Measurements from ENCODE around the gene DLG5. TPM values are rescaled to one million over a fixed set of nuclear protein-coding genes. Genes with fewer than 3 reads are reported as not detected.

The DLG5 gene
- total and polyA plus RNA-seq, 4 donors: 1.2 to 7.1 (median 4.6) TPM

DNA sequence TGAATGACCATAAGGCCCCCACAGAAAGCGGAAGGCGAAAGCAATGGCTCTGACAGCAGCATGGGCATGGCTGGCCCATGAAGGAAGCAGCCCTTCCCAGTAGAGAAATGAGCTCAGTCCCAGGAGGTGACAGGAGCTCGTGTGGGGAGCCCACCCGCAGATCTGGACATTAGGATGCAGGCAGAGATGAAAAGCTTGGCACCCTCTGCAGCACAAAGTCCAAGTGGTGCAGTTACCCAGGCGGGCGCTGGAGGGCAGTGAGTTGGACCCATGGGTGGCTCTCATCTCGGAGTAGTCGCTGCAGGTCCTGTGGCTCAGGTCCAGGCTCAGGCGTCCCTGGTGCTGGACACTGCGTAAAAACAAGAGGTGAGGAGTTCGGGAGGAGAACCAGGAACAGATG is 109.0 kb downstream of the DLG5 start (continued):
- TF ChIP-seq, protein P1, sequence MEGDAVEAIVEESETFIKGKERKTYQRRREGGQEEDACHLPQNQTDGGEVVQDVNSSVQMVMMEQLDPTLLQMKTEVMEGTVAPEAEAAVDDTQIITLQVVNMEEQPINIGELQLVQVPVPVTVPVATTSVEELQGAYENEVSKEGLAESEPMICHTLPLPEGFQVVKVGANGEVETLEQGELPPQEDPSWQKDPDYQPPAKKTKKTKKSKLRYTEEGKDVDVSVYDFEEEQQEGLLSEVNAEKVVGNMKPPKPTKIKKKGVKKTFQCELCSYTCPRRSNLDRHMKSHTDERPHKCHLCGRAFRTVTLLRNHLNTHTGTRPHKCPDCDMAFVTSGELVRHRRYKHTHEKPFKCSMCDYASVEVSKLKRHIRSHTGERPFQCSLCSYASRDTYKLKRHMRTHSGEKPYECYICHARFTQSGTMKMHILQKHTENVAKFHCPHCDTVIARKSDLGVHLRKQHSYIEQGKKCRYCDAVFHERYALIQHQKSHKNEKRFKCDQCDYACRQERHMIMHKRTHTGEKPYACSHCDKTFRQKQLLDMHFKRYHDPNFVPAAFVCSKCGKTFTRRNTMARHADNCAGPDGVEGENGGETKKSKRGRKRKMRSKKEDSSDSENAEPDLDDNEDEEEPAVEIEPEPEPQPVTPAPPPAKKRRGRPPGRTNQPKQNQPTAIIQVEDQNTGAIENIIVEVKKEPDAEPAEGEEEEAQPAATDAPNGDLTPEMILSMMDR (IDR thresholded peaks at IDR 0.05; ENCODE audit: low read depth, low read length, missing input control): no peak
- no peak for TF ChIP-seq RXRA (IDR thresholded peaks at IDR 0.05)
- no peak for TF ChIP-seq SP1 (IDR thresholded peaks at IDR 0.05)

GRCh38 chr10:77816311-77816710 is 110.2 kb downstream of the DLG5 start:
- H3K9me3 ChIP-seq (ENCODE audit: control insufficient read depth in 4 of 4, low read length in 3 of 4): no peaks in the 10 kb centered on the region
- no peaks in the 10 kb centered on the region for H3K4me1 ChIP-seq (ENCODE audit: control insufficient read depth in 4 of 4, insufficient read depth in 4 of 4, low read length in 3 of 4)
- WGBS: 96% methylated on average over 11 of the region's 11 CpGs
- peaks cover 7 to 41% (median 18%) of the 10 kb centered on the region in 4 donors for H3K36me3 ChIP-seq (ENCODE audit: control insufficient read depth in 4 of 4, insufficient read depth in 3 of 4, low read depth in 1 of 4, low read length in 3 of 4)
- H3K4me3 ChIP-seq (ENCODE audit: low read depth in 1 of 3, low read length in 3 of 3): no peak overlapping the region
- no peaks in the 10 kb centered on the region for H3K27me3 ChIP-seq (ENCODE audit: control insufficient read depth in 4 of 4, insufficient read depth in 4 of 4, low read length in 3 of 4)
- TF ChIP-seq, protein P2, sequence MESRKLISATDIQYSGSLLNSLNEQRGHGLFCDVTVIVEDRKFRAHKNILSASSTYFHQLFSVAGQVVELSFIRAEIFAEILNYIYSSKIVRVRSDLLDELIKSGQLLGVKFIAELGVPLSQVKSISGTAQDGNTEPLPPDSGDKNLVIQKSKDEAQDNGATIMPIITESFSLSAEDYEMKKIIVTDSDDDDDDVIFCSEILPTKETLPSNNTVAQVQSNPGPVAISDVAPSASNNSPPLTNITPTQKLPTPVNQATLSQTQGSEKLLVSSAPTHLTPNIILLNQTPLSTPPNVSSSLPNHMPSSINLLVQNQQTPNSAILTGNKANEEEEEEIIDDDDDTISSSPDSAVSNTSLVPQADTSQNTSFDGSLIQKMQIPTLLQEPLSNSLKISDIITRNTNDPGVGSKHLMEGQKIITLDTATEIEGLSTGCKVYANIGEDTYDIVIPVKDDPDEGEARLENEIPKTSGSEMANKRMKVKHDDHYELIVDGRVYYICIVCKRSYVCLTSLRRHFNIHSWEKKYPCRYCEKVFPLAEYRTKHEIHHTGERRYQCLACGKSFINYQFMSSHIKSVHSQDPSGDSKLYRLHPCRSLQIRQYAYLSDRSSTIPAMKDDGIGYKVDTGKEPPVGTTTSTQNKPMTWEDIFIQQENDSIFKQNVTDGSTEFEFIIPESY (IDR thresholded peaks at IDR 0.05): no peak
- H3K27ac ChIP-seq (ENCODE audit: low read depth in 1 of 2, low read length in 2 of 2): no peak overlapping the region
- H3K9ac ChIP-seq (ENCODE audit: low read depth in 1 of 2, low read length in 2 of 2): no peak overlapping the region
- no peak for DNase-seq (ENCODE audit: low spot score)

DNA sequence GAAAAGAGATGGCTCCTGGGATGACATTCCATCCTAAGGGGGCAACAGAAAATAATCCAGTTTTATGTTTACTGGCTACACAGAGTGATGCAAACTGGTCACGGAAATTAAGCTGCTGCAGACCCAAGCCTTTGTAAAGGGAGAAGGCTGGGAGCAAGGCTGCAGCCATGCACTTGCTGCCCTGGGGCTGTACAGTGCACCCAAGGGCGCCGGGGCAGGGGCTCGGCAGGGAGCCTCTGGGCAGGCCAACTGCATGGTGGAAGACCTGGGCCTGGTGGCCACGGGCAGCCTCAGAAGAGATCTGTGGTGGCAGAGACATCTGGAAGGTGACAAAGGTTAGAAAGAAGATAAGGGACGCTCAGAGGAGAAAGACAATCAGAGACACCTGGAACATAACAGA is 113.8 kb downstream of the DLG5 start:
- no peak overlapping the region for H3K27ac ChIP-seq (ENCODE audit: low read depth in 1 of 2, low read length in 2 of 2)
- WGBS: 93% methylated on average over 6 of the region's 6 CpGs
- H3K27me3 ChIP-seq (ENCODE audit: control insufficient read depth in 4 of 4, insufficient read depth in 4 of 4, low read length in 3 of 4): no peaks in the 10 kb centered on the region
- H3K4me3 ChIP-seq (ENCODE audit: low read depth in 1 of 3, low read length in 3 of 3): no peak overlapping the region
- H3K9ac ChIP-seq (ENCODE audit: low read depth in 1 of 2, low read length in 2 of 2): no peak overlapping the region
- DNase-seq (ENCODE audit: low spot score): no peak
- H3K4me1 ChIP-seq (ENCODE audit: control insufficient read depth in 4 of 4, insufficient read depth in 4 of 4, low read length in 3 of 4): no peaks in the 10 kb centered on the region
- no peaks in the 10 kb centered on the region for H3K9me3 ChIP-seq (ENCODE audit: control insufficient read depth in 4 of 4, low read length in 3 of 4)
- TF ChIP-seq FOXA1 (IDR thresholded peaks at IDR 0.05): no peak
- no peak for TF ChIP-seq EGR1 (IDR thresholded peaks at IDR 0.05; ENCODE audit: low read depth in 2 of 2)
- TF ChIP-seq GABPA (IDR thresholded peaks at IDR 0.05 in 1 of 2, conservative IDR thresholded peaks at IDR 0.05 in 1 of 2): no peak
- no peak for TF ChIP-seq YY1 (IDR thresholded peaks at IDR 0.05)
- no peak for TF ChIP-seq MAX (IDR thresholded peaks at IDR 0.05)
- TF ChIP-seq, protein P3, sequence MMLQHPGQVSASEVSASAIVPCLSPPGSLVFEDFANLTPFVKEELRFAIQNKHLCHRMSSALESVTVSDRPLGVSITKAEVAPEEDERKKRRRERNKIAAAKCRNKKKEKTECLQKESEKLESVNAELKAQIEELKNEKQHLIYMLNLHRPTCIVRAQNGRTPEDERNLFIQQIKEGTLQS (IDR thresholded peaks at IDR 0.05): no peak
- TF ChIP-seq RXRA (IDR thresholded peaks at IDR 0.05): no peak
- TF ChIP-seq RAD21 (IDR thresholded peaks at IDR 0.05): no peak
- no peak for TF ChIP-seq JUND (IDR thresholded peaks at IDR 0.05)
- no peak for TF ChIP-seq HNF4G (IDR thresholded peaks at IDR 0.05)
- TF ChIP-seq NR2F2 (IDR thresholded peaks at IDR 0.05): no peak
- TF ChIP-seq FOXA2 (IDR thresholded peaks at IDR 0.05): no peak
- TF ChIP-seq, protein P1 (IDR thresholded peaks at IDR 0.05; ENCODE audit: low read depth, low read length, missing input control): no peak
- TF ChIP-seq, protein P2 (IDR thresholded peaks at IDR 0.05): no peak
- TF ChIP-seq SP1 (IDR thresholded peaks at IDR 0.05): no peak
- no peak for TF ChIP-seq TAF1 (conservative IDR thresholded peaks at IDR 0.05)
- TF ChIP-seq, protein P4, sequence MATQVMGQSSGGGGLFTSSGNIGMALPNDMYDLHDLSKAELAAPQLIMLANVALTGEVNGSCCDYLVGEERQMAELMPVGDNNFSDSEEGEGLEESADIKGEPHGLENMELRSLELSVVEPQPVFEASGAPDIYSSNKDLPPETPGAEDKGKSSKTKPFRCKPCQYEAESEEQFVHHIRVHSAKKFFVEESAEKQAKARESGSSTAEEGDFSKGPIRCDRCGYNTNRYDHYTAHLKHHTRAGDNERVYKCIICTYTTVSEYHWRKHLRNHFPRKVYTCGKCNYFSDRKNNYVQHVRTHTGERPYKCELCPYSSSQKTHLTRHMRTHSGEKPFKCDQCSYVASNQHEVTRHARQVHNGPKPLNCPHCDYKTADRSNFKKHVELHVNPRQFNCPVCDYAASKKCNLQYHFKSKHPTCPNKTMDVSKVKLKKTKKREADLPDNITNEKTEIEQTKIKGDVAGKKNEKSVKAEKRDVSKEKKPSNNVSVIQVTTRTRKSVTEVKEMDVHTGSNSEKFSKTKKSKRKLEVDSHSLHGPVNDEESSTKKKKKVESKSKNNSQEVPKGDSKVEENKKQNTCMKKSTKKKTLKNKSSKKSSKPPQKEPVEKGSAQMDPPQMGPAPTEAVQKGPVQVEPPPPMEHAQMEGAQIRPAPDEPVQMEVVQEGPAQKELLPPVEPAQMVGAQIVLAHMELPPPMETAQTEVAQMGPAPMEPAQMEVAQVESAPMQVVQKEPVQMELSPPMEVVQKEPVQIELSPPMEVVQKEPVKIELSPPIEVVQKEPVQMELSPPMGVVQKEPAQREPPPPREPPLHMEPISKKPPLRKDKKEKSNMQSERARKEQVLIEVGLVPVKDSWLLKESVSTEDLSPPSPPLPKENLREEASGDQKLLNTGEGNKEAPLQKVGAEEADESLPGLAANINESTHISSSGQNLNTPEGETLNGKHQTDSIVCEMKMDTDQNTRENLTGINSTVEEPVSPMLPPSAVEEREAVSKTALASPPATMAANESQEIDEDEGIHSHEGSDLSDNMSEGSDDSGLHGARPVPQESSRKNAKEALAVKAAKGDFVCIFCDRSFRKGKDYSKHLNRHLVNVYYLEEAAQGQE (IDR thresholded peaks at IDR 0.05): no peak
- no peak for TF ChIP-seq HNF4A (conservative IDR thresholded peaks at IDR 0.05)
- H3K36me3 ChIP-seq (ENCODE audit: control insufficient read depth in 4 of 4, insufficient read depth in 3 of 4, low read depth in 1 of 4, low read length in 3 of 4): peaks cover 9 to 54% (median 24%) of the 10 kb centered on the region in 4 donors
